Cardiac muscle cell (in vitro differentiated cells and primary cell): ENCODE data around the gene DGKG. TPM values are rescaled to one million over a fixed set of nuclear protein-coding genes. Genes with fewer than 3 reads are reported as not detected.

ENCODE experiments used
- DNase-seq, 2 donors: peaks; one replicate each; pipeline versions ENCODE4 v3.0.0 to v3.0.0-alpha.2; 2010 to 2017; ENCODE audit warnings: low read depth in 1 of 2, low spot score in 1 of 2
- H3K27ac ChIP-seq: fragments of 200-600 bp; sonication (generic); 2 replicates; pipeline ENCODE4 v1.5.1; 2016
- H3K27me3 ChIP-seq: fragments of 200-600 bp; sonication (generic); 2 replicates; pipeline ENCODE4 v1.6.0; 2016; ENCODE audit warnings: control low read depth
- H3K36me3 ChIP-seq: fragments of 200-600 bp; sonication (generic); 2 replicates; pipeline ENCODE4 v1.5.1; 2016; ENCODE audit warnings: control low read depth
- H3K4me1 ChIP-seq: fragments of 200-600 bp; sonication (generic); 2 replicates; pipeline ENCODE4 v1.8.1; 2017; ENCODE audit warnings: low read depth, mild to moderate bottlenecking, mixed run types
- H3K4me3 ChIP-seq: fragments of 200-600 bp; sonication (generic); 2 replicates; pipeline ENCODE4 v1.5.1; 2016; ENCODE audit warnings: mild to moderate bottlenecking
- H3K9me3 ChIP-seq: fragments of 200-600 bp; sonication (generic); 2 replicates; pipeline ENCODE4 v1.5.1; 2017; ENCODE audit warnings: low read depth, mild to moderate bottlenecking, control low read depth
- polyA plus RNA-seq: library from polyadenylated mRNA; unstranded; fragments of >200 nt; fragmentation: Nextera tagmentation; extraction: Ambion mirVana; gene quantifications from 2 replicates; pipeline ENCODE4 v1.2.1, GENCODE V29; 2016
- total RNA-seq: library from RNA; depleted of rRNA; stranded (reverse); fragments of >200 nt; gene quantifications from 2 replicates; pipeline ENCODE4 v1.2.3, GENCODE V29; 2016
- TF ChIP-seq, protein P1 (sequence below): IDR thresholded peaks from 2 replicates; pipeline ENCODE4 v1.5.1; 2012; ENCODE audit warnings: low read depth, mild to moderate bottlenecking, low read length

Gene DGKG
- total and polyA plus RNA-seq, 2 experiments from 2014 or later: 0.15 TPM; not detected in 1

DNA sequence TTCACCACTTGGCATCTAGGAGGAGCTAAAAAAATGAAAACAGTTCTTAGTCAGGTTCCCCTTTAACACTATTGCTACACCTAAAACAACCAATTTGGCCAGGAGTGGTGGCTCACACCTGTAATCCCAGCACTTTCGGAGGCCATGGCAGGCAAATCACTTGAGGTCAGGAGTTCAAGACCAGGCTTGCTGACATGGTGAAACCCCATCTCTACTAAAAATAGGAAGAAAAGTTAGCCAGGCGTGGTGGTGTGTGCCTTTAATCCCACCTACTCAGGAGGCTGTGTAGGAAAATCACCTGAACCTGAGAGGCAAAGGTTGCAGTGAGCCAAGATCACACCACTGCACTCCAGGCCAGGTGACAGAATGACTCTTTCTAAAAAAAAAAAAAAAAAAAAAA is 124.1 kb downstream of the DGKG start:
- H3K27me3 ChIP-seq: no peaks in the 10 kb centered on the region
- peaks cover 39% of the 10 kb centered on the region for H3K4me1 ChIP-seq
- no peak overlapping the region for H3K27ac ChIP-seq
- H3K9me3 ChIP-seq: no peaks in the 10 kb centered on the region
- TF ChIP-seq, protein P1, sequence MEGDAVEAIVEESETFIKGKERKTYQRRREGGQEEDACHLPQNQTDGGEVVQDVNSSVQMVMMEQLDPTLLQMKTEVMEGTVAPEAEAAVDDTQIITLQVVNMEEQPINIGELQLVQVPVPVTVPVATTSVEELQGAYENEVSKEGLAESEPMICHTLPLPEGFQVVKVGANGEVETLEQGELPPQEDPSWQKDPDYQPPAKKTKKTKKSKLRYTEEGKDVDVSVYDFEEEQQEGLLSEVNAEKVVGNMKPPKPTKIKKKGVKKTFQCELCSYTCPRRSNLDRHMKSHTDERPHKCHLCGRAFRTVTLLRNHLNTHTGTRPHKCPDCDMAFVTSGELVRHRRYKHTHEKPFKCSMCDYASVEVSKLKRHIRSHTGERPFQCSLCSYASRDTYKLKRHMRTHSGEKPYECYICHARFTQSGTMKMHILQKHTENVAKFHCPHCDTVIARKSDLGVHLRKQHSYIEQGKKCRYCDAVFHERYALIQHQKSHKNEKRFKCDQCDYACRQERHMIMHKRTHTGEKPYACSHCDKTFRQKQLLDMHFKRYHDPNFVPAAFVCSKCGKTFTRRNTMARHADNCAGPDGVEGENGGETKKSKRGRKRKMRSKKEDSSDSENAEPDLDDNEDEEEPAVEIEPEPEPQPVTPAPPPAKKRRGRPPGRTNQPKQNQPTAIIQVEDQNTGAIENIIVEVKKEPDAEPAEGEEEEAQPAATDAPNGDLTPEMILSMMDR: no peak
- H3K4me3 ChIP-seq: no peak overlapping the region
- no peaks in the 10 kb centered on the region for H3K36me3 ChIP-seq
- no peak for DNase-seq

DNA sequence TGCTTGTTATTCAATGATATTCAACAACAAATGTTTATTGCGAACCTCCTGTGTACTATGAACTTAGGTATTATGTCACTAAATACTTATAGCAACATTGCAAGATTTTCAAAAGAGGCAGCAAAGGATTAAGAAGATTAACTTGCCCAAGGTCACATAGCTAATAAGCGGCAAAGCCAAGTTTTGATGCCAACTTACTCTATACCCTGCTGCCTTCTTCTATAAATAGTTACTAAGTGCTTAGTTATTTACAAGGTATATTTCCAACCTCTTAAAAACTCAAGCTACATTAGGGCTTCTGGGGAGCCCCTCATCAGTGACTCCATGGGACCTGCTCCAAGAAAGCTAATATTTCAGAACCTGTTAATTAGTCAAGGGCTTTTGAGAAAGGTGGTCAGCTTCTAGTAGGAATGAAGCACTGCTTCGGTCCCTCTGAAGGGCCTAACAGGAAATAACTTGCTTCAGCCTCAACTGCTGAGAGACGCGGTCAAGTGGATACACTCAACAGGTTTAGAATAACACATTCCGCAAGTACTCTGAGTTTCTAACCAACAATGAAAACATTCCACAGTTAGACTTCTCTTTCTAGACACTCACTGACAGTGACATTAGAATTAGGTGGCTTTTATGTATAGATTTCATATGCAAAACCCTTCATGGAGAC is 125.5 kb downstream of the DGKG start:
- peaks cover 39% of the 10 kb centered on the region for H3K4me1 ChIP-seq
- H3K4me3 ChIP-seq: no peak overlapping the region
- peak in 1 of 2 donors; percentile 91 for DNase-seq
- no peaks in the 10 kb centered on the region for H3K9me3 ChIP-seq
- H3K27me3 ChIP-seq: no peaks in the 10 kb centered on the region
- no peaks in the 10 kb centered on the region for H3K36me3 ChIP-seq
- H3K27ac ChIP-seq: peak overlapping the region; percentile 32
- TF ChIP-seq, protein P1: no peak

DNA sequence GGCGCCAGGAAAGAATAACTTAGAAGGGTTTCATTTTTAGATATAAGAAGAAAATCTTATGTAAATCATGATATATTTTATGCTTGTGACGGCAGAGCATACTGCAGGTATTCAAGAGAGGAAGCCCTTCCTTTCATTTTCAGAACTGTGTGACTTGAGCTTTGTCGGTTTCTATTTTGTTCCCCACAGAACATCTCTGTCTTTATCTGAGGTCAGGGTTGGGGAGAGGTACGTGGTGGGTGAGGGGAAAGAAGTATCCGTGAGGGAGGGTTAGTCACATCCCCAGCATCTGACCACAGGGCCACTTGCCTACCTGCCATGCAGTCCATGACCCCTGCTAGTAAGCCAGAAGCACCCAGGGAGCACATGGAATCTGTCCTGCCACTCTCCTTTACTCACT is 126.5 kb downstream of the DGKG start:
- H3K4me3 ChIP-seq: no peak overlapping the region
- H3K4me1 ChIP-seq: peaks cover 39% of the 10 kb centered on the region
- no peaks in the 10 kb centered on the region for H3K27me3 ChIP-seq
- TF ChIP-seq, protein P1: no peak
- H3K9me3 ChIP-seq: no peaks in the 10 kb centered on the region
- H3K36me3 ChIP-seq: no peaks in the 10 kb centered on the region
- DNase-seq: no peak
- H3K27ac ChIP-seq: no peak overlapping the region

DNA sequence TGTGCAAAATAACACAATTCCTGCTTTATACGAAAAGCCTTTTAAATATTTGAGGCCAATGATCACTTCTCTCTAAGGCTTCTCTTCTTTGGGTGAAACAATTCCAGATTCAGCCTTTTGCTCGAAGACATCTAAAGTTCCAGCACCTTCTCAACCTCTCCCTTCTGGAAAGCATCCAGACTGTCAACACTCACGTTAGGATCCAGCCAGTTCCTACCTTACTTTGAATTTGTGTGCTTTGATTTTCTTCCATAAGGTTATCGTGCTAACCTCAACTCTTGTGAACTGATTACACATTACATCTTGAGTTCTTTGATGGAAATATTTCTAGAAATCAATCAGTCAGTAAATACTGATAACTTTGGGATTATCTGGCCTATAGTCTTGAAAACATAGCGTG is 127.9 kb downstream of the DGKG start:
- no peaks in the 10 kb centered on the region for H3K9me3 ChIP-seq

DNA sequence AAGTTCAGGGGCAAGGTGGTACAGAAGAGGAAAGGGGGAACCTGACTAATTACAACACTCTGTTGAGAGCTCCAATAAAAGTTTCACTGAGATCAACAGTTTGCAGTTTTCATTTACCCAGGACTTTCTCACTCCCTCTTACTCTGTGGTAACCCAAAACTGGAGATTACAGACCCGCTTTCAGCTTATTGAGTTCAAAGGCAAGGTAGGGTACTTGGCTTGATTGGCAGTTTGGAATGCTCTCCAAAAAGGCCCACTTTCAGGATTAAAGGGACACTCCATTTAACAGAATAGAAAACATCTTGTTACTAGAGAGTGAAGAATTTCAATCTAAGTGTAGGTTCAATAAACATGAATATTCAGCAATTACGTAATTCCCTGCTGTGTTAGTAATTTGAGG is 135.6 kb downstream of the DGKG start:
- H3K27me3 ChIP-seq: peaks cover 31% of the 10 kb centered on the region
- H3K36me3 ChIP-seq: no peaks in the 10 kb centered on the region
- H3K27ac ChIP-seq: no peak overlapping the region
- H3K4me1 ChIP-seq: no peaks in the 10 kb centered on the region
- no peak for DNase-seq
- TF ChIP-seq, protein P1: no peak
- H3K4me3 ChIP-seq: no peak overlapping the region
- no peaks in the 10 kb centered on the region for H3K9me3 ChIP-seq

More for the DNA sequence above, 127.9 kb downstream of the DGKG start:
- Histone ChIP-seq H3K27ac (no peak overlapping the region), H3K27me3 (peaks cover 3% of the 10 kb centered on the region), H3K4me3 (no peak overlapping the region), H3K4me1 (peaks cover 37% of the 10 kb centered on the region), H3K36me3 (no peaks in the 10 kb centered on the region)
- TF ChIP-seq, protein P1: no peak
- DNase-seq: no peak

DNA sequence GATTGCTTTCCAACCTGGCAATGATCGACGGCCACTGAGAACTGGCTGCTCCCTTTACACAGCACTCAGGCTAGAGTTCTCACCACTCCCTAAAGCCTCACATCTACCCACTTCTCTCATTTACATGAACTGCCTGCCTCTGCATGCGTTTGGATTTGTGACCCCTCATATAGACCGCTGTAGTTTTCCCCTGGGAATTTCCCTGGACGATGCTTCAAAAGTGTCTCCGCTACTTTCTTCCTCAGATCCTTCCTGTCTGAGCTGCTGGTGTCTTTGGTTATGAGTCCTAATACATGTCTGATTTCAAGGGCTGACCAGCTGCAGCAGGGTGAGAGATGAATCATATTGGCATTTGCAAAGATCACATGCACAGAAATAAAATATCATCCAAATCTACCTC is 136.4 kb downstream of the DGKG start:
- no peak overlapping the region for H3K27ac ChIP-seq
- no peak for DNase-seq
- H3K4me3 ChIP-seq: no peak overlapping the region
- peaks cover 4% of the 10 kb centered on the region for H3K4me1 ChIP-seq
- no peaks in the 10 kb centered on the region for H3K36me3 ChIP-seq
- H3K9me3 ChIP-seq: no peaks in the 10 kb centered on the region
- TF ChIP-seq, protein P1: no peak
- H3K27me3 ChIP-seq: peaks cover 31% of the 10 kb centered on the region
